ENCODE data around the gene KLHL33.
A peak's percentile ranks its signal among the peaks of the same experiment; 100 is the strongest.
"Not testable (repeated sequence)": the region's sequence is repeated elsewhere in the genome, so short reads cannot be mapped to it uniquely, and the experiment has no call there.

KLHL33 gene

DNA sequence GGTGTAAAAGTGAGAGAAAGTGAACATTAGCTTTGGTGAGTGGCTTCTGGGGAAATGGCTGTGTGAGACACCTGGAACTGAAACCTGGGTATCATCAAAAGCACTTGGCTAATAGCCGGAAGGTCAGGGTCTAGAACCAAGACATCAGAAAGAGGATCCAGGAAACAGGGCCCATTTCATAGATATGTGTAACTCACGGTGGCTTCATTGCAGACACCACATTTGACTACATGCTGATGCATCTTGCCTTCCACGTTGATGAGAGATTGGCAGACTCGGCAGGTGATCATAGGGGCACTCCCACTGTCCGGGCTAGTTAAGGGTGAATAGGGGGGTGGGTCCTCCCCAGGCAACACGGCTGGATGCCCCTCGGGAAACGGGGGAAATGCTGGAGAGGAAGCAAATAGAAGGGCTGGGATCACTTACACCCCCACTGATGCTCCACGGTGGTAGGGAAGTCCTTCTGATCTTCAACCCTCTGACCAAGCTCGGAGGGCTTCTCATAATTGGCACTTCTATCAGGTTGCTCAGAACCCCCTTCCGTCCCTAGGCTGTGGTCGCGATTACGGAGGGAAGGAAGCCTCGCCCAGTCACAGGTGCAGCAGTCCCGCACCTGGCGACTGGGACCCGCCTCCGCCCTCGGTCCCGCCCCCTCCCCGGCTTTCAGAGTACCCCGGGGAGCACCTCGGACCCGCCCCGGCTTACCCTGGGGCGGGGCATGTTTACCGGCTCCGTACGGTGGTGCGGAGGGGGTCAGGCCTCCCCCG, 24.7 kb upstream of the KLHL33 start:
- TF ChIP-seq, protein P1, sequence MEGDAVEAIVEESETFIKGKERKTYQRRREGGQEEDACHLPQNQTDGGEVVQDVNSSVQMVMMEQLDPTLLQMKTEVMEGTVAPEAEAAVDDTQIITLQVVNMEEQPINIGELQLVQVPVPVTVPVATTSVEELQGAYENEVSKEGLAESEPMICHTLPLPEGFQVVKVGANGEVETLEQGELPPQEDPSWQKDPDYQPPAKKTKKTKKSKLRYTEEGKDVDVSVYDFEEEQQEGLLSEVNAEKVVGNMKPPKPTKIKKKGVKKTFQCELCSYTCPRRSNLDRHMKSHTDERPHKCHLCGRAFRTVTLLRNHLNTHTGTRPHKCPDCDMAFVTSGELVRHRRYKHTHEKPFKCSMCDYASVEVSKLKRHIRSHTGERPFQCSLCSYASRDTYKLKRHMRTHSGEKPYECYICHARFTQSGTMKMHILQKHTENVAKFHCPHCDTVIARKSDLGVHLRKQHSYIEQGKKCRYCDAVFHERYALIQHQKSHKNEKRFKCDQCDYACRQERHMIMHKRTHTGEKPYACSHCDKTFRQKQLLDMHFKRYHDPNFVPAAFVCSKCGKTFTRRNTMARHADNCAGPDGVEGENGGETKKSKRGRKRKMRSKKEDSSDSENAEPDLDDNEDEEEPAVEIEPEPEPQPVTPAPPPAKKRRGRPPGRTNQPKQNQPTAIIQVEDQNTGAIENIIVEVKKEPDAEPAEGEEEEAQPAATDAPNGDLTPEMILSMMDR (IDR thresholded peaks at IDR 0.05; ENCODE audit: borderline replicate concordance, control extremely low read depth, extremely low read depth, insufficient read depth, missing control alignments) = no peak
- in situ Hi-C loops (cut with MboI; ENCODE audit: low sequenced_read_pairs, unreplicated experiment) = no loop called here
- DNase-seq (ENCODE audit: low spot score) = no peak

DNA sequence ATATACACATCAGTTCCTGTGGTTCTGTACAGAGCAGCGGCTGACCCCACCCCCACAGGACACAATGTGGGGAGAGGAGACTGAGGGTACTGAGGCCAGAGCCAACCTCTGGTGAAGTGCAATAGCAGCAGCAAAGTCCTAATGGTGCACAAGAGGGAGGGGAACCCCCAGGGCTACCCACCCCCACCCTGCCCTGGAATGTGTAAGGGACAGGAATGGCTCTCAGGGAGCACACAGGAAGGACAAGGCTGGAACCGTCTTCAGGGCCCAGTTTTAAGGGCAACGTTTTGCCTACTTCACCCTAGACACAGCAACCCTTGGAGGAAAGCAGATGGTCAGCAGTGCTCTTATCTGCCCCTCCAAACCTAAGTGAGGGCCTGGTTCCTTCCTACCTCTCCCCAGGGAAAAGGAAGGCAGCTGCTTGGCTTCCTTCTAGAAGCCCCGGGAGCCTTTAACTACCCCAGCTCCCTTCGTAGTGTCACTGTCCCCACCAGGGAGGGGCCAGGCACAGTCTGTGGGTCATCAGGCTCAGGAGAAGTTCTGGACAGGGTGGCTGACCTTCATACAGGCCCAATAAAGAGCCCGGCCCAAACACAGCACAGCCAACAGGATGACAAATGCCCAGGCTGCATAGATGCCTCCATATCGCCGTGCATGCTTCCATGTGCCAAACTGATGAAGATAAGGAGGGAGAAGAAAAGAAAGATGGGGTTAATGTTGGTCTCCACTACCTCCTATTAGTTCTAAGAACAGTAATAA, 22.2 kb upstream of the KLHL33 start:
- in situ Hi-C loops (cut with MboI; ENCODE audit: low sequenced_read_pairs, unreplicated experiment) = no loop called here
- TF ChIP-seq, protein P1 (IDR thresholded peaks at IDR 0.05; ENCODE audit: borderline replicate concordance, control extremely low read depth, extremely low read depth, insufficient read depth, missing control alignments) = no peak
- DNase-seq (ENCODE audit: low spot score) = no peak

DNA sequence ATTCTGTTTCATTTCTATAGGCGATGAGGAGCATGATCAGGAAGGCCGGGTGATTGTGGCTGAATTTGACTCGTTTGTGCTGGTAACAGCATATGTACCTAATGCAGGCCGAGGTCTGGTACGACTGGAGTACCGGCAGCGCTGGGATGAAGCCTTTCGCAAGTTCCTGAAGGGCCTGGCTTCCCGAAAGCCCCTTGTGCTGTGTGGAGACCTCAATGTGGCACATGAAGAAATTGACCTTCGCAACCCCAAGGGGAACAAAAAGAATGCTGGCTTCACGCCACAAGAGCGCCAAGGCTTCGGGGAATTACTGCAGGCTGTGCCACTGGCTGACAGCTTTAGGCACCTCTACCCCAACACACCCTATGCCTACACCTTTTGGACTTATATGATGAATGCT, 21.0 kb upstream of the KLHL33 start:
- in situ Hi-C loops (cut with MboI; ENCODE audit: low sequenced_read_pairs, unreplicated experiment) = no loop called here
- no peak for DNase-seq (ENCODE audit: low spot score)
- TF ChIP-seq, protein P1 (IDR thresholded peaks at IDR 0.05; ENCODE audit: borderline replicate concordance, control extremely low read depth, extremely low read depth, insufficient read depth, missing control alignments) = no peak

DNA sequence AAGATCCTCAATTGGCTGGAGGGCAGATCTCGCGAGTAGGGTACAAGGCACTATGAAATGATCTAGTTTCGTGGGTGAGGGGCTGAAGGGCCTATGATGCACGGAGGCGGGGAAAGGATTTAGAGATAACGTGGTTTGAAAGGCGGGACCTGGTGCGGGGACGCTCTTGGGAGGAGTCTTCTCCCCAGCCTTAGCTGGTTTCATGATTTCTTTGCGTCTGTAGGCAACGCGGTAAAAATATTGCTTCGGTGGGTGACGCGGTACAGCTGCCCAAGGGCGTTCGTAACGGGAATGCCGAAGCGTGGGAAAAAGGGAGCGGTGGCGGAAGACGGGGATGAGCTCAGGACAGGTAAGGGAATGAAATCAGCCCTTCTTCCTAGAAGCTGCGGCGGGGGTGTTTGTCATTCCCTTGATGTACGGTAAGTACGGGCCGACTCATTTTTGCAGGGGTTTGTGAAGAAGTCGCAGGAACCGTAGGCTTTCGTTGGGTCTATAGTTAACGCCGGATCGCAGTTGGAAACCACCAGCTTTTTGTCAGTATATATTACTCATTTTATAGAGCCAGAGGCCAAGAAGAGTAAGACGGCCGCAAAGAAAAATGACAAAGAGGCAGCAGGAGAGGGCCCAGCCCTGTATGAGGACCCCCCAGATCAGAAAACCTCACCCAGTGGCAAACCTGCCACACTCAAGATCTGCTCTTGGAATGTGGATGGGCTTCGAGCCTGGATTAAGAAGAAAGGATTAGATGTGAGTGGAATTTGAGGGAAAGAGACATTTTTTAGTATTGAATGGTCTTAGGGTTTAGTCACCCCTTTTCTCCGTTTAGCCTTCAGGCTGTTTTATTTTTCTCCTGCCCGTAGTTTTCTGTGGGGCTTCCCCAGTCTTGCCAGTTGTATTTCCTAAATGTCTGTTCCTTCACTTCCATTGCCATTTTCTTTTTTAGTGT, 19.7 kb upstream of the KLHL33 start:
- no peak for DNase-seq (ENCODE audit: low spot score)
- in situ Hi-C loops (cut with MboI; ENCODE audit: low sequenced_read_pairs, unreplicated experiment) = no loop called here
- TF ChIP-seq, protein P1 (IDR thresholded peaks at IDR 0.05; ENCODE audit: borderline replicate concordance, control extremely low read depth, extremely low read depth, insufficient read depth, missing control alignments) = no peak

DNA sequence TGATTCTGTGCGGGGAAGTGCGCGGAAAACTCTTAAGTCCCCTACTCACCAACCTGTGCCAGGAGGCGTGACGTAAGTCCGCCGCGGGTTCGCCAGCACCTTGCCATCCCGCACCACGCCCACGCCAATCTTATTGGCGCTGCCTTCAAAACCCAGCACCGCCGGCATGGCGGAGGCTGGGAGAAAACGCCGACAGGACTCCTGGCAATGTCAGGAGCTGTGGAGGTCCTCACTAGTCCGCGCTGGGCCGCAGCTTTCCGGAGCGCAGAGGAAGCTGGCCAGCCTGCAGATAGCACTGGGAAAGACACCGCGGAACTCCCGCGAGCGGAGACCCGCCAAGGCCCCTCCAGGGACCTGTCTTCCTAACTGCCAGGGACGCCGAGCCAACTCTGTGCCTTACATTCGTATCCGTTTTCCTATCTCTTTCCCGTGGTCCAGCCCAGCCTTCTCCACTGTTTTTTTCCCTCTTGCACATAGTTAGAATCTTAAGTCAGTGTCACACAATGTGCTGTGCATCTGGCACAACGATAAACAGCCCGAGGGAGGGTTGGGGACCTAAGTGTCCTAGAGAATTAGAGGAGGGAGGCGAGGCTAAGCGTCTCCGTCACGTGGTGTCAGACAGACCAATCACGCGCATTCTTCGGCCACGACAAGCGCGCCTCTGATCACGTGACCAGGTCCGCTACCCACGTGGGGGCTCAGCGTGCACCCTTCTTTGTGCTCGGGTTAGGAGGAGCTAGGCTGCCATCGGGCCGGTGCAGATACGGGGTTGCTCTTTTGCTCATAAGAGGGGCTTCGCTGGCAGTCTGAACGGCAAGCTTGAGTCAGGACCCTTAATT, 18.8 kb upstream of the KLHL33 start, which contains the start of the genes APEX1 and OSGEP:
TSS of gene APEX1 (plus strand) at position 711 of the 839 bp plus-strand sequence. CDS start 420 bp downstream, outside the sequence.
TSS of gene OSGEP (minus strand) at position 297 of the 839 bp plus-strand sequence. CDS start at position 168, 129 bp downstream.
- TF ChIP-seq, protein P1 (IDR thresholded peaks at IDR 0.05; ENCODE audit: borderline replicate concordance, control extremely low read depth, extremely low read depth, insufficient read depth, missing control alignments) = no peak
- DNase-seq (ENCODE audit: low spot score) = peak; percentile 96
- in situ Hi-C loops (cut with MboI; ENCODE audit: low sequenced_read_pairs, unreplicated experiment) = no loop called here

DNA sequence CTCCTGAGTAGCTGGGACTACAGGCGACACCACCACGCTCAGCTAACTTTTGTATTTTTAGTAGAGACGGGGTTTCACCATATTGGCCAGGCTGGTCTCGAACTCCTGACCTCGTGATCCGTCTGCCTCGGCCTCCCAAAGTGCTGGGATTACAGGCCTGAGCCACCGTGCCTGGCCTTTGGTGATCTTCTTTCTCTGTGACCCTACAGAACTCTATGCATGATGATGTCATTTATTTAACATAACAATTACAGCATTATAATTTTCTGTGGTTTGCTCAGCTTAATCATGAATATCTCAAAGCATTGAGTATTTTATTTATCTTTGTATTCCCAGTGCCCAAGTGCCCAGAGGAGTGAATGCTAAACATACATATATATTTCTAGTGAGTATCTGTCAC, 16.9 kb upstream of the KLHL33 start:
- in situ Hi-C loops (cut with MboI; ENCODE audit: low sequenced_read_pairs, unreplicated experiment); DNase-seq (ENCODE audit: low spot score): not testable (repeated sequence)

Measured in GM13976 (cell line).